Posterior vena cava (tissue), 2 donors: ENCODE results near the gene LY6G6C. TPM values are rescaled to one million over a fixed set of nuclear protein-coding genes. Genes with fewer than 3 reads are reported as not detected.
A peak's percentile ranks its signal among the peaks of the same experiment; 100 is the strongest.

ENCODE experiments used
- DNase-seq: peaks from one replicate; pipeline ENCODE4 v3.0.0-alpha.2; 2020; ENCODE audit warnings: low spot score
- intact Hi-C, 2 donors: fragments of 100-400 bp; cut with DNase I; formaldehyde crosslinking; loops; one replicate each; pipeline versions ENCODE4 v1.14.1 to v1.14.2; 2022 to 2023
- total RNA-seq, 2 donors: library from RNA; stranded (reverse); fragmentation: NEBNext Ultra II Directional; extraction: Animal tissue kit (Norgen Biotek cat#: 25700); gene quantifications; one replicate each; pipeline ENCODE4 v1.2.1, GENCODE V29; 2021
- donor health status: DM: yes; HTN: yes; CAD: no.
- donor health status: DM: yes; HTN: yes; CAD: no.

LY6G6C gene
- total RNA-seq, 2 donors from 2014 or later = not detected

- intact Hi-C loops = loop anchor here (10.0 kb wide), 2 partner anchors 65 to 725 kb away; partner anchors contain the start of gene VARS1 (in 2 of the 2)
- peak; percentile 97 for DNase-seq
These were observed 8.6 kb upstream of the LY6G6C start for GRCh38 chr6:31729979-31730630.

DNA sequence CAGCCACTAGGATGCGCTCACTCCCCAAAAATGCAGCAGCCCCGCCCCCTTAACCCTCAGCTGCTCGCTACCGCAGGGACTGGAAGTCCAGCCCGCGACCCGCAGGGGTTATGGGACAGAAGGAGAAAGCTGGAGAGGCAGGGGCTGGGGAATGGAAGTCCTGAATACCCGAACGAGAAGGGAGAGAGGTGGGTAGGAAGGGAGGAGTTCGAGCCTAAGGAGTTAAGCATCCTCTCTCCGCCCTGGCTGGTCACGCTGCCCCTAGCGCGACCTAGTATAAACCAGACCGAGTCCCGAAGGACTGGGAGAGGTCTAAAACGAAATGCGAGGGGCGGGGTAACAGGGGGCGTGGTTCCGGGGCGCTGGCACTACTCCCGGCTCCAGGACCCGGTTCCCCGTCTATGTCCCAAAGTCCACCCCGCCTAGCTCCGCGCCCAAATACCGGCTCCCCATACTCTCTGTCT, 8.0 kb upstream of the LY6G6C start:
- intact Hi-C loops = loop anchor here in 1 of 2 donors (10.0 kb wide), 2 partner anchors 65 to 725 kb away; partner anchors contain the start of gene VARS1
- DNase-seq = peak; percentile 98

DNA sequence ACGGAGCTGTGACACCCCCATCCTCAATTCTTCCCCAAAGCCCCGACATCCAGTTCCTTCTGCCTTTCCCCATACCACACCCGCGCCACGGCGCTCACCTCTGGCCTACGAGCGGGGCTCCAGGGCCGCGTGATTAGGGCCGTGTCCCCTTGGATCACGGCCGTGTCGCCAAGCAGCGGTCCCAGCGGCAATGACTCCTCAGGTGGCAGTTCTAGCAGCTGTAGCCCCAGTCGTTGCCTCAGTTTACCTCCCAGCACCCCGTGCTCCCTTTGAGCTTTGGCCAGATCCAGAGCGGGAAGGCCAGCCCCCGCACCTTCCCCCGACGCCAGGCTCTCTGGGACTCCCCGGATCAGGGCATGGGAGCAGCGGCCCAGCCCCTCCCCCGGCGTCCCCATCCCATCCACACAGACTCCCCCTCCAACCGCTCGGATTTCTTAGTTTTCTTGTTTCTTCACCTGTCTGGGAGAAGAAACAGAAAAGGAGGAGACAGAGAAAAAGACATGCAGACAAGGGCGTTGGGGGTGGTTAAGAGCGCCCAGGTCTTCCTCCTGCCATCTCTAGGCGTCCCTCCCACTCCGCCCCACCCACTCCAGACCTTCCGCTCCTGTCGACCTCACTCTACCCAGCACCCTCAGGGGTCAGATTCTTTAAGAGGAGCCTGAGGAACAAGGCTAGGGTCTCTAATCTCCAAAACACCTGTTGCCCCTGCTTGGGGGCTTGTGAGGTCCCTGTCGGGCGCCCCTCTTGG, 7.4 kb upstream of the LY6G6C start, which contains the start of gene DDAH2:
Gene DDAH2 (minus strand): TSS at position 533 of the 748 bp plus-strand sequence. CDS start 138 bp downstream, at position 395.
- DNase-seq = peak; percentile 85
- intact Hi-C loops = loop anchor here in 1 of 2 donors (10.0 kb wide), 2 partner anchors 66 to 724 kb away; partner anchors contain the start of gene VARS1

- DNase-seq = no peak
- intact Hi-C loops = loop anchor here in 1 of 2 donors (10.0 kb wide), 2 partner anchors 67 to 723 kb away; partner anchors contain the start of gene VARS1
These were observed 6.4 kb upstream of the LY6G6C start for GRCh38 chr6:31727717-31728671.

DNA sequence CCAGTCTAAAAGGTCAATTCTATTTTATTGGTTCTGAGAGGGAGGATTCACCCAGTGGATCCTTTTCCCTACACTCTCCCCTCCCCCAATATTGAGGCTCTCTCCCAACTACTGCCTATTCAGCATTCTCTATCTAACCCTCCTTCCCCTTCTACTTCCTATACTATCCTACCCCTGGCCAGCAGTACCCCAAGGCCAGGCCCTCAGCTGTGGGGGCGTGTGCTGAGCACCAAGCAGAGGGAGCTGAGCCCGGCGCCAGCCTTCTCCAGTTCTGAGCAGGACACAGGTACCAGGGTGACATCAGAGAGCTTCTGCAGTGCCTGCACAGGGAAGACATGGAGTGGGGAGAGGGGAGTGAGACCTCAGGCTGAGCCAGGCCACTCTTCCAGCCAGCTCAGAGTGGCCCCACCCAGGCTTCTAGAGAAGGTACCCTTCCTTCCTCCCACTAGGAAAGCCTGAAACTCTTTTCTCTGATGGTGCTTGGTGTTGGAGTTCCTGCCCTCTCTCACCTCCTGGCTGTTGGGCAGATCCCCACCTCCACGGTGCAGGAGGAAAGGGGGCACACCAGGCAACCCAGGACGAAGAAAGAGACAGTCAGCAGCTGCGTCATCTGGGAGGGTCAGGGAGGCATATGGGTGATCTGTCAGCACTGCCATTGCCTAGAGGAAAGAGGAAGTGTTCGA, 5.6 kb upstream of the LY6G6C start:
- DNase-seq = no peak
- intact Hi-C loops = loop anchor here in 1 of 2 donors (10.0 kb wide), 2 partner anchors 68 to 722 kb away; partner anchors contain the start of gene VARS1

- DNase-seq = no peak
- intact Hi-C loops = loop anchor here in 1 of 2 donors (10.0 kb wide), 2 partner anchors 69 to 721 kb away; partner anchors contain the start of gene VARS1
These were observed 4.2 kb upstream of the LY6G6C start for GRCh38 chr6:31725502-31726350.

DNA sequence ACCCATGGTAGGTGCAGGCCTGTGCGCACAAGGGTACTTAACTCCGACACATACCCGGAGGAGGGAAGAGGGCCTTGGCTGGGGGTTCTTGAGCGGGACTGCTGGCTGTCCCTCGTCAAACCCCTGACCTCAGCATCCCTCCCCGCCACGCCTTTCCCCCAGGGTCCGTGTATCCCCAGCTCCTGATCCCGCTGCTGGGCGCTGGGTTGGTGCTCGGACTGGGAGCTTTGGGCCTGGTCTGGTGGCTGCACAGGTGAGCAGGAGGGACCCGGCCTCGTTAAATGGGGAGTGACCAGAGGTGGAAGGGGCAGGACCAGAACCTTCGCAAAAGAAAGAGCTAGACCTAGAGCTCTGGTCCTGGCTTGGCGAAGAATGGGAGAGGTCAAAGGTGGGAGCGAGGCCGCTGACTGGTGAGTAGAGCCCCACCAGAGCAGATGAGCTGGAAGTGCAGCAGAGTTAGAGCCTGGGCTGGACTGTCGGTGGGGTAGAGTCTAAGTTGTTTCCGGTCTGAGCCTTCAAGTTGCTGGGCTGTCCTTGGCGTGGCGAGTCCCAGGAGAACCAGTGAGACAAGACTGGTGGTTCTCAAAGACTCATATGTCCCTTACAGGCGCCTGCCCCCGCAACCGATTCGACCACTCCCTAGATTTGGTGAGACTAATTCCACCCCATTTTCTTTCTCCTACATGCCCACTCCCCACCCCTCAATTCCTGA, 2.6 kb upstream of the LY6G6C start:
- DNase-seq = no peak
- intact Hi-C loops = loop anchor here in 1 of 2 donors (1.0 to 10.0 kb wide), 3 partner anchors 32 to 719 kb away; partner anchors contain the start of gene VARS1

GRCh38 chr6:31723245-31723979, 1.9 kb upstream of the LY6G6C start, which contains the start of gene MPIG6B:
Gene MPIG6B (plus strand): TSS chr6:31723373. CDS start chr6:31723384, 11 bp downstream.
- no peak for DNase-seq
- intact Hi-C loops = loop anchor here in 1 of 2 donors (1.0 to 10.0 kb wide), 3 partner anchors 33 to 719 kb away; partner anchors contain the start of gene VARS1

DNA sequence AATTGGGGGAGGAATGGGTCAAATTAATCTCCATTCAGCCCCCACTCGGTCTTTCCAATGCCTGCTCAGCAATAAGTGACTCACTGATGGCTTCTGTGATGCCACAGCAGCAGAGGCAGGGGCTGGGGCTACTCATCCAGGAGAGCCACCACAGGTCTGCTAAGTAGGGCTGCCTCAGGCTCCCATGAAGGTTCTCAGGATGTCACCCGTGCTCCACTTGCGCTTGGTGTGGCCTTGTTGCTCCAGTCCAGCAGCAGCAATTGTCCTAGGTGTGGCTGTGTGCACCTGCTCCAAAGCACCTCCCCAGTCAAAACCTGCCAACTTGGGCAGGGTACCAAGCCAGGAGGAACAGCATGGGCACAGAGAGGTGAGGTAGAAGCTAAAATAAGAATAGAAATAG, 627 bp upstream of the LY6G6C start:
- intact Hi-C loops = loop anchor here in 1 of 2 donors (10.0 kb wide), 2 partner anchors 73 to 717 kb away; partner anchors contain the start of gene VARS1
- DNase-seq = no peak

GRCh38 chr6:31720196-31720770, 1.3 kb downstream of the LY6G6C start:
- DNase-seq = no peak
- intact Hi-C loops = loop anchor here in 1 of 2 donors (10.0 kb wide), 2 partner anchors 75 to 715 kb away; partner anchors contain the start of gene VARS1

DNA sequence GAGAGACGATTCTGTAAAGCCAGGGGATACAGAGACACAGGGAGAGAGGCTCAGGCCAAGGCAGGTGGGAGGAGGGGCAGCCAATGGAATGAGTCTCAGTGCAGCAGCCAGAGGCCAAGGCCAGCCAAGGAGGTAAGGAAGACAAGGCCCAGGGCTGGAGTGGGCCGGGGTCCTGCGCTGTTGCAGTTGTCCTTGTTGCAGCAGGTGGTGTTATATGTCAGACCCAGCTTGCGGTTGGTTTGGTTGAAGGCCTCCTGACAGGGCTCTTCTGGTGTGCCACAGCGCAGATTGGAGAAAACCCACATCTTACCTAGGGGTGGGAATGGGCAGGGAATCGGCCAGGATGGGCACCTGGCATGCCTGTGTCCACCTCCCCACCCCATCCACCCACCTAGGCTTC, 2.5 kb downstream of the LY6G6C start:
- intact Hi-C loops = no loop called here

GRCh38 chr6:31718265-31718664, 3.3 kb downstream of the LY6G6C start:
- DNase-seq = no peak
- intact Hi-C loops = loop anchor here in 1 of 2 donors (1.0 kb wide), 1 partner anchor 48 kb away; no protein-coding TSS in a partner anchor

More for the DNA sequence above, 2.5 kb downstream of the LY6G6C start:
- no peak for DNase-seq

DNA sequence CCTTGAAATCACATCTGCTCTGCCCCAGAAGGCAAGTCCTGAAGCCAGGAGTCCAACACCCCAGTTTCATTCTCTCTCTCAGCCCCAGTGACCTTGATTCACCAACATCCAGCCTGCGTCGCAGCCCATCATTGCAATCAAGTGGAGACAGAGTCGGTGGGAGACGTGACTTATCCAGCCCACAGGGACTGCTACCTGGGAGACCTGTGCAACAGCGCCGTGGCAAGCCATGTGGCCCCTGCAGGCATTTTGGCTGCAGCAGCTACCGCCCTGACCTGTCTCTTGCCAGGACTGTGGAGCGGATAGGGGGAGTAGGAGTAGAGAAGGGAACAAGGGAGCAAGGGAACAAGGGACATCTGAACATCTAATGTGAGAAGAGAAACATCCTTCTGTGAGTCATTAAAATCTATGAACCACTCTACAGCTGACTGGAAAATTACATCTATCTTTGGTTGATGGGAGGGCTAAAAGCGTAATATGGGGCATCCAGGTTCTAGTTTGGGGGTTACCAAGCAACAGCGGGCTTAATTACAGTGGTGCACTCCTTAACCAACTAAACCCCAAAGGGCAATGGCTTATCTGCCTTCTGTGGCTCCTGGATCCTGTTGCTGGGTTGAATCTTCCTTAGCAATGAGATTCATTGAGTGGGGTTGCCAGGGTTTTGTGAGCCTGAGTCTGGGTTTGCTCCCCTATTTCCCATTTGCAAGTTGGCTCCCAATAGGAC, 3.9 kb downstream of the LY6G6C start:
- intact Hi-C loops = loop anchor here in 1 of 2 donors (1.0 kb wide), 1 partner anchor 49 kb away; no protein-coding TSS in a partner anchor

More for the DNA sequence above, 3.9 kb downstream of the LY6G6C start:
- DNase-seq = no peak
